Measurements from ENCODE around the gene PALLD.
A peak's percentile ranks its signal among the peaks of the same experiment; 100 is the strongest.
"Not testable (repeated sequence)": the region's sequence is repeated elsewhere in the genome, so short reads cannot be mapped to it uniquely, and the experiment has no call there.

The PALLD gene

GRCh38 chr4:168496834-168497233, at the start of gene PALLD:
PALLD (plus strand) TSS chr4:168497052.
- no peak for ATAC-seq (replicated peaks)

GRCh38 chr4:168449063-168449462, 47.8 kb upstream of the PALLD start:
- ATAC-seq (replicated peaks); H3K27me3 Mint-ChIP-seq; H3K27ac Mint-ChIP-seq; DNase-seq; H3K9me3 Mint-ChIP-seq; H3K4me3 Mint-ChIP-seq: not testable (repeated sequence)
- Mint-ChIP-seq H3K4me1 (peaks cover 6 to 11% of the 10 kb centered on the region in 2 donors), H3K36me3 (peaks cover 16 to 21% of the 10 kb centered on the region in 2 donors)

More at GRCh38 chr4:168496834-168497233, at the start of gene PALLD:
- H3K27me3 Mint-ChIP-seq, result peaks cover 8 to 14% of the 10 kb centered on the region in 2 donors
- DNase-seq, result no peak
- H3K4me3 Mint-ChIP-seq, result no peak within 1 kb of the TSS
- H3K36me3 Mint-ChIP-seq, result no peaks in the 10 kb centered on the region
- no peaks in the 10 kb centered on the region for H3K4me1 Mint-ChIP-seq
- no peak within 1 kb of the TSS for H3K27ac Mint-ChIP-seq
- no peaks in the 10 kb centered on the region for H3K9me3 Mint-ChIP-seq

GRCh38 chr4:168449719-168450452, 47.0 kb upstream of the PALLD start:
- Mint-ChIP-seq H3K27ac (no peak overlapping the region), H3K4me3 (no peak overlapping the region), H3K27me3 (no peaks in the 10 kb centered on the region), H3K9me3 (peaks cover 0 to 3% of the 10 kb centered on the region in 2 donors), H3K4me1 (peaks cover 6 to 11% of the 10 kb centered on the region in 2 donors), H3K36me3 (peaks cover 16 to 21% of the 10 kb centered on the region in 2 donors)
- DNase-seq (no peak), ATAC-seq (replicated peaks) (no peak)

GRCh38 chr4:168451331-168451730, 45.5 kb upstream of the PALLD start:
- Mint-ChIP-seq H3K4me3 (no peak overlapping the region), H3K27me3 (no peaks in the 10 kb centered on the region), H3K27ac (peak overlapping the region; percentile 0), H3K36me3 (peaks cover 15 to 21% of the 10 kb centered on the region in 2 donors), H3K9me3 (peaks cover 0 to 3% of the 10 kb centered on the region in 2 donors), H3K4me1 (peaks cover 6 to 11% of the 10 kb centered on the region in 2 donors)
- DNase-seq, result no peak
- peak; percentile 61 to 71 for ATAC-seq (replicated peaks)

DNA sequence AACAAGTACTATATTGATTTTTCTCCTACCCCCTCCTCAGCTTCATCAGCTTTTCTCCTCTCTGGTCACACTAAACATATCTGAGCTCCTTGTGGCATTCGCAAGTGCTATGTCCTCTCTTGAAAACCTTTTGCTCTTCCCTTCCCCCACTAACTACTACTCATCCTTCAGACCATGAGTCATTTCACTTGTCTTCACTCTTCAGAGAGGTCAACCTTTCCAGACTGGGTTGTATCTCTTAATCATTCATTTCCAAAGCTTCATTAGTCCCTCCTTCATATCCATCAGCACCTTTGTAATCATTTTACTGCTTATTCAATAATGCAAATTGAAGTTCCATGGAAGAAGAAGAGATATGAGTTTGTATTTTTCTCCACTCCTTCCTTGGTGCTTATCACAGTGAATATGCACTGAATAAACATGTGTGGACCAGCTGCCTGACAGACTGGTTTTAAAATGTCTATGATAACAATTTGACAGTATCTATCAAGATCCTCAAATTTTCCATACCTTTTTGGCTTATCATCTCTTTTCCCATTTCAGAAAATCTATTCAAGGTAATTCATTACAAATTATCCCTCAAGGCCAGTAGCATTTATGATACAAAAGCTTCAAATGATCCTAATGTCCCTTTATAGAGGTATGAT, 45.0 kb upstream of the PALLD start:
- DNase-seq (no peak), ATAC-seq (replicated peaks) (peak; percentile 92)
- Mint-ChIP-seq H3K27me3 (no peaks in the 10 kb centered on the region), H3K4me3 (no peak overlapping the region), H3K9me3 (peaks cover 0 to 3% of the 10 kb centered on the region in 2 donors), H3K36me3 (peaks cover 13 to 21% of the 10 kb centered on the region in 2 donors), H3K27ac (peak overlapping the region; percentile 6), H3K4me1 (peaks cover 6 to 11% of the 10 kb centered on the region in 2 donors)

GRCh38 chr4:168453146-168453545, 43.7 kb upstream of the PALLD start:
- H3K9me3 Mint-ChIP-seq, result peaks cover 0 to 3% of the 10 kb centered on the region in 2 donors
- H3K27me3 Mint-ChIP-seq, result no peaks in the 10 kb centered on the region
- H3K36me3 Mint-ChIP-seq, result peaks cover 13 to 21% of the 10 kb centered on the region in 2 donors
- no peak for DNase-seq
- no peak for ATAC-seq (replicated peaks)
- peaks cover 6 to 11% of the 10 kb centered on the region in 2 donors for H3K4me1 Mint-ChIP-seq
- H3K4me3 Mint-ChIP-seq, result no peak overlapping the region
- no peak overlapping the region for H3K27ac Mint-ChIP-seq

- DNase-seq; H3K27ac Mint-ChIP-seq; H3K4me1 Mint-ChIP-seq; H3K4me3 Mint-ChIP-seq; H3K27me3 Mint-ChIP-seq; H3K9me3 Mint-ChIP-seq; H3K36me3 Mint-ChIP-seq; ATAC-seq (replicated peaks): not testable (repeated sequence)
Measured at GRCh38 chr4:168458256-168458655, 38.6 kb upstream of the PALLD start.

GRCh38 chr4:168461821-168462220, 35.0 kb upstream of the PALLD start:
- DNase-seq (no peak), ATAC-seq (replicated peaks) (no peak)
- Mint-ChIP-seq H3K4me3 (no peak overlapping the region), H3K27me3 (no peaks in the 10 kb centered on the region), H3K9me3 (peaks cover 0 to 2% of the 10 kb centered on the region in 2 donors), H3K27ac (no peak overlapping the region), H3K36me3 (peaks cover 6 to 7% of the 10 kb centered on the region in 2 donors), H3K4me1 (no peaks in the 10 kb centered on the region)

- no peak for ATAC-seq (replicated peaks)
- DNase-seq, result no peak
- Mint-ChIP-seq H3K9me3 (no peaks in the 10 kb centered on the region), H3K27ac (no peak overlapping the region), H3K4me3 (no peak overlapping the region), H3K4me1 (peaks cover 5% of the 10 kb centered on the region in 2 donors), H3K27me3 (no peaks in the 10 kb centered on the region), H3K36me3 (peaks cover 10 to 29% of the 10 kb centered on the region in 2 donors)
Measured at GRCh38 chr4:168472920-168473319, 23.9 kb upstream of the PALLD start.

GRCh38 chr4:168474660-168475320, 22.1 kb upstream of the PALLD start:
- H3K4me3 Mint-ChIP-seq, result no peak overlapping the region
- no peaks in the 10 kb centered on the region for H3K27me3 Mint-ChIP-seq
- DNase-seq (no peak), ATAC-seq (replicated peaks) (no peak)
- H3K27ac Mint-ChIP-seq, result no peak overlapping the region
- peaks cover 10 to 22% of the 10 kb centered on the region in 2 donors for H3K36me3 Mint-ChIP-seq
- H3K9me3 Mint-ChIP-seq, result no peaks in the 10 kb centered on the region
- peaks cover 12 to 13% of the 10 kb centered on the region in 2 donors for H3K4me1 Mint-ChIP-seq

- Mint-ChIP-seq H3K4me1 (peaks cover 13 to 14% of the 10 kb centered on the region in 2 donors), H3K27me3 (no peaks in the 10 kb centered on the region), H3K9me3 (no peaks in the 10 kb centered on the region), H3K36me3 (peaks cover 9 to 17% of the 10 kb centered on the region in 2 donors), H3K27ac (no peak overlapping the region), H3K4me3 (no peak overlapping the region)
- ATAC-seq (replicated peaks), result no peak
- DNase-seq, result no peak
Measured at GRCh38 chr4:168475745-168476144, 21.1 kb upstream of the PALLD start.

- peaks cover 19 to 20% of the 10 kb centered on the region in 2 donors for H3K4me1 Mint-ChIP-seq
- ATAC-seq (replicated peaks), result no peak
- H3K27ac Mint-ChIP-seq, result peak overlapping the region; percentile 57
Measured at GRCh38 chr4:168478868-168479267, 18.0 kb upstream of the PALLD start.

GRCh38 chr4:168480931-168481611, 15.8 kb upstream of the PALLD start:
- H3K4me3 Mint-ChIP-seq, result peak overlapping the region; percentile 91 to 92
- H3K27ac Mint-ChIP-seq, result peak overlapping the region; percentile 98
- peaks cover 2 to 4% of the 10 kb centered on the region in 2 donors for H3K36me3 Mint-ChIP-seq
- peaks cover 19 to 20% of the 10 kb centered on the region in 2 donors for H3K4me1 Mint-ChIP-seq
- H3K27me3 Mint-ChIP-seq, result no peaks in the 10 kb centered on the region
- ATAC-seq (replicated peaks) (peak; percentile 65 to 71), DNase-seq (peak; percentile 26)
- H3K9me3 Mint-ChIP-seq, result no peaks in the 10 kb centered on the region

More at GRCh38 chr4:168478868-168479267, 18.0 kb upstream of the PALLD start:
- Mint-ChIP-seq H3K9me3 (no peaks in the 10 kb centered on the region), H3K27me3 (no peaks in the 10 kb centered on the region), H3K36me3 (peaks cover 4 to 5% of the 10 kb centered on the region in 2 donors), H3K4me3 (peak overlapping the region; percentile 47 to 53)
- DNase-seq, result no peak

DNA sequence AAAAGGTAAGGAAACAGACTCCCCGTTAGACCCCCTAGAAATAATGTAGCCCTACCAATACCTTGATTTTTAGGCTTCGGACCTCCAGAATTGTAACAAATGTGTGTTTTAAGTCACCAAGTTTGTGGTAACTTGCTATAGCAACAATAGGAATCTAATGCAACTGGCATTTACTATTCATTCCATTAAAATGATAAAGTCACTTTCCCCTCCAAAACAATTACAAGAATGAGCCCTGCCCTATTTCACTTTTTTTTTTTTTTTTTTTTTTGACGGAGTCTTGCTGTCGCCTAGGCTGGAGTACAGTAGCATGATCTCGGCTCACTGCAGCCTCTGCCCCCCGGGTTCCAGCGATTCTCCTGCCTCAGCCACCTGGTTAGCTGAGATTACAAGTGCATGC, 13.0 kb upstream of the PALLD start:
- peaks cover 2 to 4% of the 10 kb centered on the region in 2 donors for H3K36me3 Mint-ChIP-seq

More for the DNA sequence above, 13.0 kb upstream of the PALLD start:
- H3K4me1 Mint-ChIP-seq, result peaks cover 10 to 11% of the 10 kb centered on the region in 2 donors
- ATAC-seq (replicated peaks) (no peak), DNase-seq (no peak)
- no peak overlapping the region for H3K27ac Mint-ChIP-seq
- H3K27me3 Mint-ChIP-seq, result peaks cover 5 to 6% of the 10 kb centered on the region in 2 donors
- no peak overlapping the region for H3K4me3 Mint-ChIP-seq
- H3K9me3 Mint-ChIP-seq, result no peaks in the 10 kb centered on the region
